Right lobe of liver (tissue), 6 donors: Measurements from ENCODE around the gene EHMT2. TPM values are rescaled to one million over a fixed set of nuclear protein-coding genes. Genes with fewer than 3 reads are reported as not detected.

Experiments used
- ATAC-seq, 4 donors: fragments of 200-7000 bp; cut with Tn5 transposase; one replicate each; pipeline ENCODE4 v1.9.1; 2020; ENCODE audit warnings: mild to moderate bottlenecking in 4 of 4, moderate library complexity in 4 of 4
- DNase-seq, 3 donors: peaks; one replicate each; pipeline ENCODE4 v3.0.0-alpha.2; 2020
- H3K27ac ChIP-seq, 3 donors: fragments of 200-600 bp; one replicate each; pipeline ENCODE4 v1.8.0; 2022
- H3K27me3 ChIP-seq, 2 donors: fragments of 200-600 bp; one replicate each; pipeline ENCODE4 v1.8.0; 2022
- H3K36me3 ChIP-seq, 4 donors: fragments of 200-600 bp; sonication (generic) in 1 of 4; one replicate each; pipeline versions ENCODE4 v1.5.1 to v1.8.0; 2017 to 2022; ENCODE audit warnings: control low read depth in 1 of 4
- H3K4me1 ChIP-seq, 4 donors: fragments of 200-600 bp; sonication (generic) in 1 of 4; one replicate each; pipeline versions ENCODE4 v1.5.1 to v1.8.0; 2017 to 2022; ENCODE audit warnings: control low read depth in 1 of 4
- H3K4me3 ChIP-seq, 3 donors: fragments of 200-600 bp; one replicate each; pipeline ENCODE4 v1.8.0; 2022
- H3K9me3 ChIP-seq, 4 donors: fragments of 200-600 bp; sonication (generic) in 1 of 4; one replicate each; pipeline versions ENCODE4 v1.5.1 to v1.8.0; 2017 to 2022; ENCODE audit warnings: control low read depth in 1 of 4
- POLR2A ChIP-seq: fragments of 450-650 bp; IDR thresholded peaks from one replicate; pipeline ENCODE4 v1.6.1; 2017; ENCODE audit warnings: antibody characterized with exemption, mild to moderate bottlenecking
- WGBS: methylation state at CpG from one replicate; pipeline ENCODE4 v1.1.6; 2018; ENCODE audit warnings: low coverage, low lambda C conversion rate; ENCODE audit not compliant: insufficient coverage; ENCODE audit errors: missing lambda C conversion rate; 5-methylcytosine and 5-hydroxymethylcytosine counted together
- intact Hi-C, 2 donors: fragments of 100-400 bp; cut with DNase I; formaldehyde crosslinking; loops; one replicate each; pipeline versions ENCODE4 v1.11.2 to v1.14.1; 2022
- total RNA-seq, 6 experiments: library from RNA; depleted of rRNA in 2 of 6; stranded (reverse); fragments of >200 nt in 2 of 6; fragmentation: NEBNext Ultra II Directional in 3 of 6; extraction: Animal tissue kit (Norgen Biotek cat#: 25700) in 3 of 6; gene quantifications; one replicate each; pipeline versions ENCODE4 v1.1.0 to v1.2.4, GENCODE V29; 2016 to 2023
- TF ChIP-seq, protein P1 (sequence below), 4 donors: fragments of 200-600 bp in 3 of 4; fragments of 450-650 bp in 1 of 4; IDR thresholded peaks; one replicate each; pipeline versions ENCODE4 v1.5.1 to v1.8.0; 2016 to 2022; ENCODE audit warnings: antibody characterized with exemption in 4 of 4, mild to moderate bottlenecking in 2 of 4
- donor health status: DM: no; HTN: yes; CAD: no.
- donor health status: DM: no; HTN: no; CAD: no.
- donor health status: DM: no; HTN: no; CAD: no.
- donor health status: DM: no; HTN: yes; CAD: no.
- donor health status: DM: no; HTN: yes; CAD: no.

EHMT2 gene
- total RNA-seq, 6 experiments from 2014 or later, result 10.7 to 20.1 (median 13.3) TPM

DNA sequence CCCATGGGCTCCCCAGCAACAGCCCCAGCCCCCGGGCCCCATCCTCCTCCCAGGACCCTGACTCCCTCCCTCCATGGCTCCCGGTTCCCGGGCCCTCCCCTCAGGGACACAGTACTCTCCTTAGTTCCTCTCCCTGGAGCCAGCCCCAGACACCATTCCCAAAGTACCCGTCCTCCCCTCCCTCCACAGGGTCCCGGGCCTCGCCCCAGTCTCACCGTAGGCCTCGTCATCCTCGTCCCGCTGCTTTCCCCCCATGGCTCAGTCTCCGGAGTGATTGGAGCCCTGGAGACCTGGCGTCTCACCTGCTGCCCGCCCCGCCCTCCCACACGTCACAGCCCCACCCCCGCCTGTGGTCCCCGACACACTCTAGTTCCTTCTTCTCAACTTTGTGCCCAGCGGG, 18.8 kb downstream of the EHMT2 start, which contains the start of gene SLC44A4:
Gene SLC44A4, minus strand, starts transcription at position 272 of the 400 bp plus-strand sequence. Its CDS starts 17 bp downstream, at position 255.
- no peak within 1 kb of the TSS for H3K4me3 ChIP-seq
- no peak within 1 kb of the TSS for H3K27ac ChIP-seq
- H3K4me1 ChIP-seq, result no peaks in the 10 kb centered on the region
- H3K36me3 ChIP-seq, result peaks cover 0 to 19% (median 5%) of the 10 kb centered on the region in 4 donors
- no peaks in the 10 kb centered on the region for H3K27me3 ChIP-seq
- no peak for TF ChIP-seq POLR2A
- TF ChIP-seq, protein P1, sequence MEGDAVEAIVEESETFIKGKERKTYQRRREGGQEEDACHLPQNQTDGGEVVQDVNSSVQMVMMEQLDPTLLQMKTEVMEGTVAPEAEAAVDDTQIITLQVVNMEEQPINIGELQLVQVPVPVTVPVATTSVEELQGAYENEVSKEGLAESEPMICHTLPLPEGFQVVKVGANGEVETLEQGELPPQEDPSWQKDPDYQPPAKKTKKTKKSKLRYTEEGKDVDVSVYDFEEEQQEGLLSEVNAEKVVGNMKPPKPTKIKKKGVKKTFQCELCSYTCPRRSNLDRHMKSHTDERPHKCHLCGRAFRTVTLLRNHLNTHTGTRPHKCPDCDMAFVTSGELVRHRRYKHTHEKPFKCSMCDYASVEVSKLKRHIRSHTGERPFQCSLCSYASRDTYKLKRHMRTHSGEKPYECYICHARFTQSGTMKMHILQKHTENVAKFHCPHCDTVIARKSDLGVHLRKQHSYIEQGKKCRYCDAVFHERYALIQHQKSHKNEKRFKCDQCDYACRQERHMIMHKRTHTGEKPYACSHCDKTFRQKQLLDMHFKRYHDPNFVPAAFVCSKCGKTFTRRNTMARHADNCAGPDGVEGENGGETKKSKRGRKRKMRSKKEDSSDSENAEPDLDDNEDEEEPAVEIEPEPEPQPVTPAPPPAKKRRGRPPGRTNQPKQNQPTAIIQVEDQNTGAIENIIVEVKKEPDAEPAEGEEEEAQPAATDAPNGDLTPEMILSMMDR (IDR thresholded peaks at IDR 0.05), result no peak
- ATAC-seq (no peak), DNase-seq (no peak)
- intact Hi-C loops, result loop anchor here in 1 of 2 donors (10.0 kb wide), 1 partner anchor 204 kb away; no protein-coding TSS in a partner anchor
- WGBS, result 77% methylated on average over 16 of the region's 18 CpGs
- H3K9me3 ChIP-seq, result no peaks in the 10 kb centered on the region

DNA sequence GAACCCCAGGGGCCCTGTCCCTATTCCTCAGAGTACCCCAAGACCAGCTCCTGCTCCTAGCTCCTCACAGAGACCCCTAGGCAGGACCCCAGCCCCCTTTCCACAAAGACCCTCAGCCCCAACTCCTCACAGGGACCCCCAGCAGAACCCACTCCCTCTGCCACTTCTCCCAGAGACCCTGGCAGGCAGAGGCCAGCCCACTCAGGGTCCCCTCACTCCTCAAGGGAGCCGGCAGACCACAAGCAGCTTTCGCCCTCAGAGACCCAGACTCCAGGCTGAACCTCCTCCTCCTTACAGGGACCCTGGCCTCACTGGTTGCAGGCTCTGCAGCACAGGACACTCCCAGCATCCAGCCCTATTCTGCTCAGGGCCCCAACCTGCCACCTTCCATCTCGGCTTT, 19.3 kb downstream of the EHMT2 start:
- no peaks in the 10 kb centered on the region for H3K4me1 ChIP-seq

DNA sequence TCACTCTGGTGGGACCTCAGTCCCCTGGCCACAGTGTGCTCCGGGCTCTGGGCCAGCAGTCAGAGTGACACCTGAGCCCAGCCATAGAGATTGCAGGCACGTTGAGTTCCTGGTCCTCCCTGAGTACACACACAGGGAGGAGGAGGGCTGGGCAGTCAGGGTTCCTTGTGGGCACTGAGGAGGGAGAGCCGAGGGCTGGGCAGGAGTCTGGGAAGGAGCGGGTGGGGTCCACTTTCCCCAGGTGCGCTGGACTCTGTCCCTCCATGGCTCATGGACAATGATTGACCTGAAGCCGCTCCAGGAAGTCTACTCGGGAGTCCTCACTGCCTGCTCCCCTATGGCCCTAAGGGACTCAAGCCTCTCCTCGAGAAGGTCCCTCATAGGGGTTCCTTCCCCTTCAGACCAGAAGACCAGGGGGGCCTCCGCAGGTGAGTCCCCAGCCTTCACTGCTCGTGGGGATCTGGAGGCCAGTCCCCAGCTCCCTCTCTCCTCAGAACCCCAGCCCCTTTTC, 19.8 kb downstream of the EHMT2 start:
- Histone ChIP-seq H3K4me1 (no peaks in the 10 kb centered on the region), H3K9me3 (no peaks in the 10 kb centered on the region), H3K27me3 (no peaks in the 10 kb centered on the region), H3K27ac (no peak overlapping the region), H3K4me3 (no peak overlapping the region), H3K36me3 (peaks cover 0 to 18% (median under 1%) of the 10 kb centered on the region in 4 donors)
- ATAC-seq (peak; percentile 28 to 45 (median 34)), DNase-seq (no peak)
- intact Hi-C loops, result loop anchor here in 1 of 2 donors (10.0 kb wide), 1 partner anchor 203 kb away; no protein-coding TSS in a partner anchor
- WGBS, result 66% methylated on average over 3 of the region's 10 CpGs
- no peak for TF ChIP-seq POLR2A
- TF ChIP-seq, protein P1 (IDR thresholded peaks at IDR 0.05), result no peak

More for the DNA sequence above, 19.3 kb downstream of the EHMT2 start:
- H3K27me3 ChIP-seq, result no peaks in the 10 kb centered on the region
- H3K9me3 ChIP-seq, result no peaks in the 10 kb centered on the region
- H3K4me3 ChIP-seq, result no peak overlapping the region
- WGBS, result 63% methylated on average over 1 of the region's 3 CpGs
- DNase-seq (no peak), ATAC-seq (no peak)
- no peak overlapping the region for H3K27ac ChIP-seq
- peaks cover 0 to 19% (median 3%) of the 10 kb centered on the region in 4 donors for H3K36me3 ChIP-seq
- intact Hi-C loops, result loop anchor here in 1 of 2 donors (10.0 kb wide), 1 partner anchor 203 kb away; no protein-coding TSS in a partner anchor
- TF ChIP-seq, protein P1 (IDR thresholded peaks at IDR 0.05), result no peak
- no peak for TF ChIP-seq POLR2A

DNA sequence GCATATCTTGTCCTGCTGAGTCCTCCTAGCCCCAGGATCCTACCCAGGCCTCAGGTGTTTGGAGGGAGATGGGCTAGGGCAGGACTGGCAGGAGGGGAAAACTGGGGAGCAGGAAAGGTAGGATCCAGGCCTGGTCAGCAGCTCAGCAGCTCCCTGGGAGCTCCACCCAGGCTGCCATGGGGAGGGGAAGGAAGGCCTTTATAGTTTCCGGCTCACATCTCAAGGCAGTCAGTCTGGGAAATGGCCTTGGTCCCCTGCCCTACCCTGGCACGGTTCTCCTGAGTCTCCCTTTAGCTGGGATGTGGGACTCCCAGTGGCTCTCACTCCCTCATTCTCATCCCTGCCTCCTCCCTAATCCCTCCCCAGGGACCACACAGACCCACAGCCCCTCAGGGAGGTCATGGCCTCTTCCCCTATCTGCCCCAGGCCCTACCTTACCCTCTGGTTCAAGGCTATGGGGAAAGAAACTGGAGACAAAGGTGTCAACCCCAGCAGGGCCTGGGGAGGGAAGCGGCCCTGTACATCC, 20.3 kb downstream of the EHMT2 start:
- H3K4me3 ChIP-seq, result no peak overlapping the region
- TF ChIP-seq, protein P1 (IDR thresholded peaks at IDR 0.05), result no peak
- no peak for TF ChIP-seq POLR2A
- H3K27me3 ChIP-seq, result no peaks in the 10 kb centered on the region
- ATAC-seq, result peak; percentile 21 to 42 (median 36)
- no peaks in the 10 kb centered on the region for H3K4me1 ChIP-seq
- intact Hi-C loops, result loop anchor here in 1 of 2 donors (10.0 kb wide), 1 partner anchor 202 kb away; no protein-coding TSS in a partner anchor
- no peak for DNase-seq
- H3K27ac ChIP-seq, result no peak overlapping the region
- H3K36me3 ChIP-seq, result peaks cover 0 to 14% (median 0%) of the 10 kb centered on the region in 4 donors
- no CpG with 5 or more reads among the region's 3 CpGs for WGBS
- H3K9me3 ChIP-seq, result no peaks in the 10 kb centered on the region
